ENCODE measurements around the gene SETD1A.

DNA sequence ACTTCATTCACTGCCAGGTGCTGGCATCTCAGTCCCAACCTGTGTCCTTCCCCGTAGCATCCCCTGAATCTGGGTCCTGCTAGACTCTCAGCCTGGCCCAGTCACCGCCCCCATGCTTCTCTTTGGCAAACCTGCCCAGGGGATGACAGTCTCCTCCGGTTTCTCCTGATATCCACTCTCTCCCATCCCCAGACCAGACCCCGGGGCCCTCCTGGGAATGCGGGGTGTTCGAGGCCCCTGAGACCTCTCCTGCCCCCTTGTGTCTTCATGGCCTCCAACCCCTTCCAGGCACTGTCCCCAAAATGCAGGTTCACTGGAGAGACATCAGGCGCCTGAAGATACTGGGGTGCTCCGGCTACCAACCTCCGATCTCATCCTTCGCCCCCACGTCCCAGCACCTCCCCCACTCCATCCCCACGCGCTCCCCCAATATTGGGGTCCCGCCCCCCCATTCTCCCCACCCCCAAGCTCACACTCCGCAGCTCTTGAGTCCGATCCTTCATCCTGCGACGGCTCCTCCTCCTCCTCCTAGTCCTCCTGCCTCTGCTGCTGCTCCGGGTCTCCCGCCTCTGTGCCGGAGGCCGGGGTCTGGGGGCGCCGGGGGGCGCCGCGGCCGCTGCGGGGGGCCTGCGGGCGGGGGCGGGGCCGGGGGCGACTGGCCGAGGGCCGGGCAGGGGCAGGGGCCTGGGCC, 52.5 kb downstream of the SETD1A start:
- TF ChIP-seq, protein P1, sequence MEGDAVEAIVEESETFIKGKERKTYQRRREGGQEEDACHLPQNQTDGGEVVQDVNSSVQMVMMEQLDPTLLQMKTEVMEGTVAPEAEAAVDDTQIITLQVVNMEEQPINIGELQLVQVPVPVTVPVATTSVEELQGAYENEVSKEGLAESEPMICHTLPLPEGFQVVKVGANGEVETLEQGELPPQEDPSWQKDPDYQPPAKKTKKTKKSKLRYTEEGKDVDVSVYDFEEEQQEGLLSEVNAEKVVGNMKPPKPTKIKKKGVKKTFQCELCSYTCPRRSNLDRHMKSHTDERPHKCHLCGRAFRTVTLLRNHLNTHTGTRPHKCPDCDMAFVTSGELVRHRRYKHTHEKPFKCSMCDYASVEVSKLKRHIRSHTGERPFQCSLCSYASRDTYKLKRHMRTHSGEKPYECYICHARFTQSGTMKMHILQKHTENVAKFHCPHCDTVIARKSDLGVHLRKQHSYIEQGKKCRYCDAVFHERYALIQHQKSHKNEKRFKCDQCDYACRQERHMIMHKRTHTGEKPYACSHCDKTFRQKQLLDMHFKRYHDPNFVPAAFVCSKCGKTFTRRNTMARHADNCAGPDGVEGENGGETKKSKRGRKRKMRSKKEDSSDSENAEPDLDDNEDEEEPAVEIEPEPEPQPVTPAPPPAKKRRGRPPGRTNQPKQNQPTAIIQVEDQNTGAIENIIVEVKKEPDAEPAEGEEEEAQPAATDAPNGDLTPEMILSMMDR (IDR thresholded peaks at IDR 0.05; ENCODE audit: low read depth, low read length) = no peak
- TF ChIP-seq POLR2A (IDR thresholded peaks at IDR 0.05; ENCODE audit: extremely low read depth, insufficient read length) = no peak

Data from NB4 (cell line).